Measurements from ENCODE around the gene CGNL1.

Gene CGNL1

DNA sequence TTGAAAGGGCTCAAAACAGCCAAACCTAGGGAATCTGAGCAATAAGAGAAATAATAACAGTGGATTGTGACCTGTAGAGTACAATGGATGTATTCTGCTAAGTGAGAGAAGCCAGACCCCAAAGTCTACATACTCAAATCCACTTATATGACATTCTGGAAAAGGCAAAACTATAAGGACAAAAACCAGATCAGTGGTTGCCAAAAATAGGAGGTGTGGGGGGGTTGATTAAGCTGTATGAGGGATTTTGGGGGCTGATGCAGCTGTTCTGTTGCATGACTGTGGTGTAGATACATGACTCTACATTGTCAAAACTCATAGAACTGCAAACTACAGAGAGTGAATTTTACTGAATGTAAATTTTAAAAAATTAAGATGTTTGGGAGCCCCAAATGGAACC lies 20.1 kb upstream of the CGNL1 start:
- H3K36me3 ChIP-seq (ENCODE audit: control insufficient read depth in 2 of 2, insufficient read depth in 1 of 2, low read length in 2 of 2): no peaks in the 10 kb centered on the region
- POLR2A ChIA-PET: no interaction called here
- no peaks in the 10 kb centered on the region for H3K4me1 ChIP-seq (ENCODE audit: control insufficient read depth, insufficient read depth, low read length)
- TF ChIP-seq HOXA7 (CRISPR knock-in tag; IDR thresholded peaks at IDR 0.05; ENCODE audit: borderline replicate concordance) (no peak), ZBTB20 (tag by site-specific recombination; IDR thresholded peaks at IDR 0.05) (no peak), ZSCAN30 (tag by site-specific recombination; IDR thresholded peaks at IDR 0.05) (no peak), KLF7 (tag by site-specific recombination; IDR thresholded peaks at IDR 0.05; ENCODE audit: borderline replicate concordance) (no peak)
- TF ChIP-seq, protein P1, sequence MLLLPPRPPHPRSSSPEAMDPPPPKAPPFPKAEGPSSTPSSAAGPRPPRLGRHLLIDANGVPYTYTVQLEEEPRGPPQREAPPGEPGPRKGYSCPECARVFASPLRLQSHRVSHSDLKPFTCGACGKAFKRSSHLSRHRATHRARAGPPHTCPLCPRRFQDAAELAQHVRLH (tag by site-specific recombination; IDR thresholded peaks at IDR 0.05): no peak
- TF ChIP-seq, protein P2, sequence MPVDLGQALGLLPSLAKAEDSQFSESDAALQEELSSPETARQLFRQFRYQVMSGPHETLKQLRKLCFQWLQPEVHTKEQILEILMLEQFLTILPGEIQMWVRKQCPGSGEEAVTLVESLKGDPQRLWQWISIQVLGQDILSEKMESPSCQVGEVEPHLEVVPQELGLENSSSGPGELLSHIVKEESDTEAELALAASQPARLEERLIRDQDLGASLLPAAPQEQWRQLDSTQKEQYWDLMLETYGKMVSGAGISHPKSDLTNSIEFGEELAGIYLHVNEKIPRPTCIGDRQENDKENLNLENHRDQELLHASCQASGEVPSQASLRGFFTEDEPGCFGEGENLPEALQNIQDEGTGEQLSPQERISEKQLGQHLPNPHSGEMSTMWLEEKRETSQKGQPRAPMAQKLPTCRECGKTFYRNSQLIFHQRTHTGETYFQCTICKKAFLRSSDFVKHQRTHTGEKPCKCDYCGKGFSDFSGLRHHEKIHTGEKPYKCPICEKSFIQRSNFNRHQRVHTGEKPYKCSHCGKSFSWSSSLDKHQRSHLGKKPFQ (tag by site-specific recombination; IDR thresholded peaks at IDR 0.05): no peak
- CTCF ChIA-PET: interaction anchor here (0.7 to 1.1 kb wide), 4 partner anchors 10 to 373 kb away, joined by 3 to 4 read pairs (median 3); no protein-coding TSS in a partner anchor
- no peak overlapping the region for H3K27ac ChIP-seq (ENCODE audit: extremely low read depth, low read depth, low read length)
- H3K9me3 ChIP-seq (ENCODE audit: control insufficient read depth, insufficient read depth, low read depth, low read length): no peaks in the 10 kb centered on the region
- H3K4me3 ChIP-seq (ENCODE audit: low read depth, low read length): no peak overlapping the region

DNA sequence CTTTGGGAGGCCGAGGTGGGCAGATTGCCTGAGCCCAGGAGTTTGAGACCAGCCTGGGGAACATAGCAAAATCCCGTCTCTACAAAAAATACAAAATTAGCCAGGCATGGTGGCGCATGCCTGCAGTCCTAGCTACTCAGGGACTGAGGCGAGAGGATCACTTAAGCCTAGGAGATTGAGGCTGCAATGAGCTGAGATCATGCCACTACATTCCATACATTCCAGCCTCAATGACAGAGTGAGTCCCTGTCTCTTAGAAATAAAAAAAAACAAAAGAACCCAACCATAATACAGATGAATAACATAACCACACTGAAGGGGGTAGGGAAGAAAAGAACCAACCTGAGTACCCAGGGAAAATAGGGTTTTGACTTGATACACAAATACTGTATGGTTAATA lies 19.7 kb upstream of the CGNL1 start:
- no peaks in the 10 kb centered on the region for H3K4me1 ChIP-seq (ENCODE audit: control insufficient read depth, insufficient read depth, low read length)
- H3K9me3 ChIP-seq (ENCODE audit: control insufficient read depth, insufficient read depth, low read depth, low read length): no peaks in the 10 kb centered on the region
- TF ChIP-seq ZNF76 (tag by site-specific recombination; IDR thresholded peaks at IDR 0.05; ENCODE audit: borderline replicate concordance, low read depth) (no peak), REPIN1 (tag by site-specific recombination; IDR thresholded peaks at IDR 0.05; ENCODE audit: low read depth) (no peak), ZNF214 (tag by site-specific recombination; IDR thresholded peaks at IDR 0.05; ENCODE audit: borderline replicate concordance) (no peak), ZNF248 (tag by site-specific recombination; IDR thresholded peaks at IDR 0.05) (no peak), ZNF558 (tag by site-specific recombination; IDR thresholded peaks at IDR 0.05) (no peak), OVOL3 (tag by site-specific recombination; IDR thresholded peaks at IDR 0.05) (no peak), ZNF292 (tag by site-specific recombination; IDR thresholded peaks at IDR 0.05; ENCODE audit: borderline replicate concordance, low read depth) (no peak)
- TF ChIP-seq, protein P3, sequence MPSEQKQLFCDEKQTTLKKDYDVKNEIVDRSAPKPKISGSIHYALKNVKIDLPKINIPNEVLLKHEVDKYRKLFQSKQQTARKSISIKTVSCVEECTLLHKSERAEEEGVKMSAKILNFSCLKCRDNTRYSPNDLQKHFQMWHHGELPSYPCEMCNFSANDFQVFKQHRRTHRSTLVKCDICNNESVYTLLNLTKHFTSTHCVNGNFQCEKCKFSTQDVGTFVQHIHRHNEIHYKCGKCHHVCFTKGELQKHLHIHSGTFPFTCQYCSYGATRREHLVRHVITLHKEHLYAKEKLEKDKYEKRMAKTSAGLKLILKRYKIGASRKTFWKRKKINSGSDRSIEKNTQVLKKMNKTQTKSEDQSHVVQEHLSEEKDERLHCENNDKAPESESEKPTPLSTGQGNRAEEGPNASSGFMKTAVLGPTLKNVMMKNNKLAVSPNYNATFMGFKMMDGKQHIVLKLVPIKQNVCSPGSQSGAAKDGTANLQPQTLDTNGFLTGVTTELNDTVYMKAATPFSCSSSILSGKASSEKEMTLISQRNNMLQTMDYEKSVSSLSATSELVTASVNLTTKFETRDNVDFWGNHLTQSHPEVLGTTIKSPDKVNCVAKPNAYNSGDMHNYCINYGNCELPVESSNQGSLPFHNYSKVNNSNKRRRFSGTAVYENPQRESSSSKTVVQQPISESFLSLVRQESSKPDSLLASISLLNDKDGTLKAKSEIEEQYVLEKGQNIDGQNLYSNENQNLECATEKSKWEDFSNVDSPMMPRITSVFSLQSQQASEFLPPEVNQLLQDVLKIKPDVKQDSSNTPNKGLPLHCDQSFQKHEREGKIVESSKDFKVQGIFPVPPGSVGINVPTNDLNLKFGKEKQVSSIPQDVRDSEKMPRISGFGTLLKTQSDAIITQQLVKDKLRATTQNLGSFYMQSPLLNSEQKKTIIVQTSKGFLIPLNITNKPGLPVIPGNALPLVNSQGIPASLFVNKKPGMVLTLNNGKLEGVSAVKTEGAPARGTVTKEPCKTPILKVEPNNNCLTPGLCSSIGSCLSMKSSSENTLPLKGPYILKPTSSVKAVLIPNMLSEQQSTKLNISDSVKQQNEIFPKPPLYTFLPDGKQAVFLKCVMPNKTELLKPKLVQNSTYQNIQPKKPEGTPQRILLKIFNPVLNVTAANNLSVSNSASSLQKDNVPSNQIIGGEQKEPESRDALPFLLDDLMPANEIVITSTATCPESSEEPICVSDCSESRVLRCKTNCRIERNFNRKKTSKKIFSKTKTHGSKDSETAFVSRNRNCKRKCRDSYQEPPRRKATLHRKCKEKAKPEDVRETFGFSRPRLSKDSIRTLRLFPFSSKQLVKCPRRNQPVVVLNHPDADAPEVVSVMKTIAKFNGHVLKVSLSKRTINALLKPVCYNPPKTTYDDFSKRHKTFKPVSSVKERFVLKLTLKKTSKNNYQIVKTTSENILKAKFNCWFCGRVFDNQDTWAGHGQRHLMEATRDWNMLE (tag by site-specific recombination; conservative IDR thresholded peaks at IDR 0.05; ENCODE audit: low read depth): no peak
- TF ChIP-seq, protein P4, sequence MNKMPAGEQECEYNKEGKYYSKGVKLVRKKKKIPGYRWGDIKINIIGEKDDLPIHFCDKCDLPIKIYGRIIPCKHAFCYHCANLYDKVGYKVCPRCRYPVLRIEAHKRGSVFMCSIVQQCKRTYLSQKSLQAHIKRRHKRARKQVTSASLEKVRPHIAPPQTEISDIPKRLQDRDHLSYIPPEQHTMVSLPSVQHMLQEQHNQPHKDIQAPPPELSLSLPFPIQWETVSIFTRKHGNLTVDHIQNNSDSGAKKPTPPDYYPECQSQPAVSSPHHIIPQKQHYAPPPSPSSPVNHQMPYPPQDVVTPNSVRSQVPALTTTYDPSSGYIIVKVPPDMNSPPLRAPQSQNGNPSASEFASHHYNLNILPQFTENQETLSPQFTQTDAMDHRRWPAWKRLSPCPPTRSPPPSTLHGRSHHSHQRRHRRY (tag by site-specific recombination; IDR thresholded peaks at IDR 0.05): no peak
- no peak overlapping the region for H3K4me3 ChIP-seq (ENCODE audit: low read depth, low read length)
- no peak overlapping the region for H3K27ac ChIP-seq (ENCODE audit: extremely low read depth, low read depth, low read length)
- ChIA-PET CTCF (no interaction called here), POLR2A (no interaction called here)
- H3K36me3 ChIP-seq (ENCODE audit: control insufficient read depth in 2 of 2, insufficient read depth in 1 of 2, low read length in 2 of 2): no peaks in the 10 kb centered on the region
